ENCODE data around the gene ATP6V0D1. TPM values are rescaled to one million over a fixed set of nuclear protein-coding genes. Genes with fewer than 3 reads are reported as not detected.

The ATP6V0D1 gene
- total RNA-seq, 1 donor = 158 TPM

GRCh38 chr16:67407788-67408452, 73.0 kb downstream of the ATP6V0D1 start:
- no peak for TF ChIP-seq CTCF (IDR thresholded peaks at IDR 0.05; ENCODE audit: extremely low read depth, low read depth, low read length)
- H3K4me1 ChIP-seq (ENCODE audit: insufficient read depth, low read length) = peaks cover 28% of the 10 kb centered on the region
- peak; percentile 63 for DNase-seq (ENCODE audit: insufficient read length, low spot score, missing footprints)
- H3K9me3 ChIP-seq (ENCODE audit: low read depth, low read length) = no peaks in the 10 kb centered on the region
- H3K27ac ChIP-seq (ENCODE audit: low read depth, low read length) = peak overlapping the region; percentile 92
- H3K79me2 ChIP-seq (ENCODE audit: insufficient read depth, low read length) = peaks cover 7% of the 10 kb centered on the region
- no peak overlapping the region for H2AFZ ChIP-seq (ENCODE audit: low read length)
- no peak overlapping the region for H3K4me2 ChIP-seq (ENCODE audit: insufficient read depth, low read length)
- no peak overlapping the region for H3K4me3 ChIP-seq (ENCODE audit: insufficient read depth, low read length)
- H3K36me3 ChIP-seq (ENCODE audit: insufficient read depth, low read length) = no peaks in the 10 kb centered on the region
- H4K20me1 ChIP-seq (ENCODE audit: insufficient read depth, low read length) = no peaks in the 10 kb centered on the region
- H3K27me3 ChIP-seq (ENCODE audit: insufficient read depth, low read length) = no peaks in the 10 kb centered on the region

GRCh38 chr16:67407176-67407787, 73.7 kb downstream of the ATP6V0D1 start:
- Histone ChIP-seq H3K4me2 (ENCODE audit: insufficient read depth, low read length) (peak overlapping the region; percentile 47), H3K27ac (ENCODE audit: low read depth, low read length) (peak overlapping the region; percentile 92), H3K4me1 (ENCODE audit: insufficient read depth, low read length) (peaks cover 28% of the 10 kb centered on the region), H2AFZ (ENCODE audit: low read length) (peak overlapping the region; percentile 80), H3K4me3 (ENCODE audit: insufficient read depth, low read length) (peak overlapping the region; percentile 21), H3K9me3 (ENCODE audit: low read depth, low read length) (no peaks in the 10 kb centered on the region), H3K27me3 (ENCODE audit: insufficient read depth, low read length) (no peaks in the 10 kb centered on the region), H3K79me2 (ENCODE audit: insufficient read depth, low read length) (peaks cover 7% of the 10 kb centered on the region), H4K20me1 (ENCODE audit: insufficient read depth, low read length) (no peaks in the 10 kb centered on the region), H3K36me3 (ENCODE audit: insufficient read depth, low read length) (no peaks in the 10 kb centered on the region)
- no peak for TF ChIP-seq CTCF (IDR thresholded peaks at IDR 0.05; ENCODE audit: extremely low read depth, low read depth, low read length)
- peak; percentile 54 for DNase-seq (ENCODE audit: insufficient read length, low spot score, missing footprints)

- Histone ChIP-seq H3K79me2 (ENCODE audit: insufficient read depth, low read length) (peaks cover 7% of the 10 kb centered on the region), H4K20me1 (ENCODE audit: insufficient read depth, low read length) (no peaks in the 10 kb centered on the region), H2AFZ (ENCODE audit: low read length) (peak overlapping the region; percentile 80), H3K36me3 (ENCODE audit: insufficient read depth, low read length) (no peaks in the 10 kb centered on the region), H3K27ac (ENCODE audit: low read depth, low read length) (peak overlapping the region; percentile 92), H3K4me2 (ENCODE audit: insufficient read depth, low read length) (peak overlapping the region; percentile 47), H3K4me3 (ENCODE audit: insufficient read depth, low read length) (peak overlapping the region; percentile 21), H3K27me3 (ENCODE audit: insufficient read depth, low read length) (no peaks in the 10 kb centered on the region), H3K4me1 (ENCODE audit: insufficient read depth, low read length) (peaks cover 28% of the 10 kb centered on the region), H3K9me3 (ENCODE audit: low read depth, low read length) (no peaks in the 10 kb centered on the region)
- DNase-seq (ENCODE audit: insufficient read length, low spot score, missing footprints) = peak; percentile 99
- no peak for TF ChIP-seq CTCF (IDR thresholded peaks at IDR 0.05; ENCODE audit: extremely low read depth, low read depth, low read length)
Observed at GRCh38 chr16:67406111-67406971, 74.6 kb downstream of the ATP6V0D1 start.

All from osteoblast (primary cell).